GM18505 (cell line): ENCODE measurements around the gene S1PR2.
"Not testable (repeated sequence)": the region's sequence is repeated elsewhere in the genome, so short reads cannot be mapped to it uniquely, and the experiment has no call there.

Source experiments
- ATAC-seq: cut with Tn5 transposase; IDR thresholded peaks from one replicate; pipeline ENCODE4 v1.9.1; 2021; ENCODE audit not compliant: unreplicated experiment
- POLR2A ChIP-seq: IDR thresholded peaks from 4 replicates; pipeline ENCODE4 v1.6.1; 2011; ENCODE audit warnings: borderline replicate concordance; ENCODE audit not compliant: insufficient read depth, insufficient read length; ENCODE audit errors: extremely low read depth

The S1PR2 gene

DNA sequence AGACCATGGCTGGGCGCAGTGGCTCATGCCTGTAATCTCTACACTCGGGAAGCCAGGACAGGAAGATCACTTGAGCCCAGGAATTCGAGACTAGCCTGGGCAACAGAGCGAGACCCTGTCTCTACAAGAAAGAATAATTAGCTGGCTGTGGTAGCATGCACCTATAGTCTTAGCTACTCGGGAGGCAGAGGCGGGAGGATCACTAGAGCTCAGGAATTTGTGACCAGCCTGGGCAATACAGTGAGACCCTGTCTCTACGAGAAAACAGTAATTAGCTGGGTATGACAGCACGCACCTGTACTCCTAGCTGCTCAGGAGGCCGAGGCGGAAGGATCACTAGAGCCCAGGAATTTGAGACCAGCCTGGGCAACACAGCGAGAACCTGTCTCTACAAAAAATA, 43.8 kb downstream of the S1PR2 start:
- ATAC-seq: no peak
- TF ChIP-seq POLR2A: no peak

DNA sequence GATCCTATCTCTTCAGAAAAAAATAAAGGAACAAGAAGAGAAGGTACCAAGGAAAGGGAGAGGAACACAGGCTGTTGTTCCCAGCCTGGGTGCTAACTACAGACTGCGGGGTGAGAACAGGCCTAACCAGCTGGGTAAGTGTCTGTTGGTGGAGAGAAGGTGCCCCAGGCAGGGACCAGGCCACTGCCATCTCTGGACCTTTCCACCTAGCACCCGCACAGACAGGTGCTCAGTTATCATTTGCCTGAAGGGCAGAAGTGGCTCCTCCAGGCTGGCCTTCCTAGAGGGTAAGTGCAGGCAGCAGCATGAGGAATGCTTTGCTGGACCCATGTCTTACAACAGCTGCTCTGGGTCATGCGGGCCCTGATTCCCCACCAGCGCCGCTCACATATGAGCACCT, 46.5 kb downstream of the S1PR2 start:
- TF ChIP-seq POLR2A: no peak
- ATAC-seq: no peak

DNA sequence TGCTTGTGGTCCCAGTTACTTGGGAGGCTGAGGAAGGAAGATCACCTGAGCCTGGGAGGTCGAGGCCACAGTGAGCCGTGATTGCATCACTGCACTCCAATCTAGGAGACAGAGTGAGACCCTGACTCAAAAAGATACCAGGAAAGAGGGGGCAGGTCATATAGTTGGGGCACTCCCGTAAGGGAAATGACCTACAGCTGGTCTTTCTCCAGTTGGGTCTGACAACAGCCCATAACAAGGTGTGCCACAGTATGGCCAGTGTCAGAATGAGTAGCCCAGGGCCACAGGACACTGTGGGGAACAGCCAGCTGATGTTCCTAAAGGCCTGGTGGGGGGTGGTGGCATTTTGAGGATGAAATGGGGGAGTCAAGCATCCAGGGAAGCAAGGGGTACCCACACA, 47.2 kb downstream of the S1PR2 start:
- TF ChIP-seq POLR2A: no peak
- no peak for ATAC-seq

DNA sequence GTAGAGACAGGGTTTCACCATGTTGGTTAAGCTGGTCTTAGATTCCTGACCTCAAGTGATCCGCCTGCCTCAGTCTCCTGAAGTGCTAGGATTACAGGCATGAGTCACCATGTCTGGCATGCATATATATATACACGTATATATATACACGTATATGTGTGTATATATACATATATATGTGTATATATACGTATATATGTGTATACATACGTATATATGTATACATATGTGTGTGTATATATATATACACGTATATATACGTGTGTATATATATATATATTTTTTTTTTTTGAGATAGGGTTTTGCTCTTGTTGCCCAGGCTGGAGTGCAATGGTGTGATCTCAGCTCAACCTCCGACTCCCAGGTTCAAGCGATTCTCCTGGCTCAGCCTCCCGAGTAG, 48.3 kb downstream of the S1PR2 start:
- no peak for ATAC-seq
- no peak for TF ChIP-seq POLR2A

DNA sequence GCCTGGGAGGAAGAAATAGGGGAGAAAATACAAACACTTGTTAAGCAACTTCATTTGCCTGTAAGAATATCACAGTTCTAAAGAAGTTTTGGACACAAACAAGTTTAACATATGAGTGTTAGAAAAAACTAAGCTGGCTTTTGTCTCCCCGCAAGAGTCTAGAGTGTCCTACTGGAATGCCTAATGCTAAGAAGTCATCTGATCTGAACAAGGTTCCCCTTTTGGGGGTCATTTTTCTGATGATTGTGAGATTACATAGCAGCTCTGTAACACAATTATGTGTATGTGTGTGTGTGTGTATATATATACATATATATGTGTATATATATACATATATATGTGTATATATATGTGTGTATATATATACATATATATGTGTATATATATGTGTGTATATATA, 49.1 kb downstream of the S1PR2 start:
- no peak for ATAC-seq
- no peak for TF ChIP-seq POLR2A

DNA sequence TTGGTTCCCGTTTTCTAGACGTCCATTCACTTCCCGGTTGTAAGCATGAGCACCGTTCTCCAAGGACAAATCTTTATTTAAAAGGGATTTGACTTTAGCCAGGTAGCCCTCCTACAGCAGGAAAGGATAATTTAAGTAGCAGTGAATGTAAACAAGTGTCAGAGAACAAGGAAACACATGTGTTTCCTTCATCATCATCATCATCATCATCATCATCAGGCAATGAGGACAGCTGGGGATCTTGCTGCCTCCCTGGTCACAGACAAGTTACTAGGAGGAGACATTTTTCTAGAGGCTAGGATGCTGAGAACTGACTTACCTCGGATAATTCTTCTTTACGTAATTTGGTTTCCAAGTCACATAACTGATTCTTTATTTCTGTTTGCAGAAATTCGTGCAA, 50.7 kb downstream of the S1PR2 start:
- ATAC-seq: no peak
- no peak for TF ChIP-seq POLR2A

DNA sequence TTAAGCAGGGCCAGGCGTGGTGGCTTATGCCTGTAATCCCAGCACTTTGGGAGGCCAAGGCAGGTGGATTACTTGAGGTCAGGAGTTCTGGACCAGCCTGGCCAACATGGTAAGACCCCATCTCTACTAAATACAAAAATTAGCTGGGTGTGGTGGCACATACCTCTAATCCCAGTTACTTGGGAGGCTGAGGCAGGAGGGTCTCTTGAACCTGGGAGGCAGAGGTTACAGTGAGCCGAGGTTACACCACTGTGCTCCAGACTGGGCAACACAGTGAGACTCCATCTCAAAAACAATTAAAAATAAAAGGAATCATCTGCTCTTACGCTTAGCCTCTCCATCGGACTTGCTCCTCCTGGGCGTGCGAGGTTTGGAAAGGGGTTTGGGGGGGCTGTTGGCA, 51.1 kb downstream of the S1PR2 start:
- ATAC-seq: not testable (repeated sequence)

DNA sequence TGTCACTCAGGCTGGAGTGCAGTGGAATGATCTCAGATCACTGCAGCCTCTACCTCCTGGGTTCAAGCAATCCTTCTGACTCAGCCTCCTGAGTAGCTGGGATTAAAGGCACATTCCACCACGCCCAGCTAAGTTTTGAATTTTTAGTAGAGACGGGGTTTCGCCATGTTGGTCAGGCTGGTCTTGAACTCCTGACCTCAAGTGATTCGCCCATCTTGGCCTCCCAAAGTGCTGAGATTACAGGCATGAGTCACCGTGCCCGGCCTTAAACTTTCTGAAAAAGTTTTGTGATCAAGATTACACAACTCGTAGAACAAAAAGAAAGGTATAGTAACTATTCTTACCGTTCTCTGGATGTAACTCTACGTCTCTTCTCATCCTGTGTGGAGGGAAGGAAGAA, 57.6 kb downstream of the S1PR2 start:
- no peak for ATAC-seq
- TF ChIP-seq POLR2A: no peak
